Liver (tissue), 9 donors: ENCODE data around the gene BPIFB3. TPM values are rescaled to one million over a fixed set of nuclear protein-coding genes. Genes with fewer than 3 reads are reported as not detected.

ENCODE experiments used
- DNase-seq: peaks from one replicate; pipeline ENCODE4 v3.0.0-alpha.2; 2017; ENCODE audit warnings: low spot score
- H3K27ac ChIP-seq, 2 donors: one replicate each; pipeline ENCODE4 v1.7.0; 2013; ENCODE audit warnings: inconsistent platforms in 2 of 2, low read length in 2 of 2, control low read depth in 1 of 2, low read depth in 1 of 2, mild to moderate bottlenecking in 1 of 2
- H3K27me3 ChIP-seq, 4 donors: one replicate each; pipeline versions ENCODE4 v1.6.1 to v1.7.0; 2013; ENCODE audit warnings: low read length in 3 of 4, inconsistent platforms in 1 of 4, mild to moderate bottlenecking in 1 of 4, moderate library complexity in 1 of 4; ENCODE audit not compliant: control insufficient read depth in 4 of 4, insufficient read depth in 4 of 4
- H3K36me3 ChIP-seq, 4 donors: one replicate each; pipeline versions ENCODE4 v1.6.1 to v1.7.0; 2013; ENCODE audit warnings: low read length in 3 of 4, mild to moderate bottlenecking in 3 of 4, low read depth in 1 of 4, moderate library complexity in 1 of 4; ENCODE audit not compliant: control insufficient read depth in 4 of 4, insufficient read depth in 3 of 4
- H3K4me1 ChIP-seq, 4 donors: one replicate each; pipeline versions ENCODE4 v1.6.1 to v1.7.0; 2013; ENCODE audit warnings: low read length in 3 of 4, mild to moderate bottlenecking in 3 of 4, moderate library complexity in 1 of 4; ENCODE audit not compliant: control insufficient read depth in 4 of 4, insufficient read depth in 4 of 4
- H3K4me3 ChIP-seq, 3 donors: one replicate each; pipeline versions ENCODE4 v1.6.1 to v1.7.0; 2013; ENCODE audit warnings: low read length in 3 of 3, control low read depth in 1 of 3, low read depth in 1 of 3, mild to moderate bottlenecking in 1 of 3
- H3K9ac ChIP-seq, 2 donors: one replicate each; pipeline ENCODE4 v1.7.0; 2013; ENCODE audit warnings: low read length in 2 of 2, mild to moderate bottlenecking in 2 of 2, moderate library complexity in 2 of 2, control low read depth in 1 of 2, low read depth in 1 of 2
- H3K9me3 ChIP-seq, 4 donors: one replicate each; pipeline versions ENCODE4 v1.6.1 to v1.7.0; 2013; ENCODE audit warnings: low read length in 3 of 4; ENCODE audit not compliant: control insufficient read depth in 4 of 4
- ATF3 ChIP-seq: IDR thresholded peaks from 2 replicates; pipeline ENCODE4 v1.6.1; 2016; ENCODE audit warnings: antibody characterized with exemption
- FOXA1 ChIP-seq: IDR thresholded peaks from 2 replicates; pipeline ENCODE4 v1.6.1; 2016; ENCODE audit warnings: antibody characterized with exemption
- FOXA2 ChIP-seq: IDR thresholded peaks from 2 replicates; pipeline ENCODE4 v1.6.1; 2016; ENCODE audit warnings: antibody characterized with exemption
- GABPA ChIP-seq, 2 donors: IDR thresholded peaks in 1 of 2; conservative IDR thresholded peaks in 1 of 2; 2 replicates each; pipeline ENCODE4 v1.6.1; 2016; ENCODE audit warnings: antibody characterized with exemption in 2 of 2, mild to moderate bottlenecking in 1 of 2, moderate library complexity in 1 of 2
- HNF4A ChIP-seq, 2 donors: conservative IDR thresholded peaks; 2 replicates each; pipeline ENCODE4 v1.6.1; 2016; ENCODE audit warnings: antibody characterized with exemption in 2 of 2, mild to moderate bottlenecking in 2 of 2
- HNF4G ChIP-seq: IDR thresholded peaks from 2 replicates; pipeline ENCODE4 v1.6.1; 2016; ENCODE audit warnings: antibody characterized with exemption
- JUND ChIP-seq, 2 donors: IDR thresholded peaks; 2 replicates each; pipeline ENCODE4 v1.6.1; 2016; ENCODE audit warnings: antibody characterized with exemption in 2 of 2
- MAX ChIP-seq: IDR thresholded peaks from 2 replicates; pipeline ENCODE4 v1.6.1; 2016; ENCODE audit warnings: antibody characterized with exemption
- NR2F2 ChIP-seq: IDR thresholded peaks from 2 replicates; pipeline ENCODE4 v1.6.1; 2016; ENCODE audit warnings: antibody characterized with exemption
- RAD21 ChIP-seq, 2 donors: IDR thresholded peaks; 2 replicates each; pipeline ENCODE4 v1.6.1; 2016; ENCODE audit warnings: antibody characterized with exemption in 2 of 2, mild to moderate bottlenecking in 2 of 2
- REST ChIP-seq: IDR thresholded peaks from 2 replicates; pipeline ENCODE4 v1.6.1; 2016; ENCODE audit warnings: antibody characterized with exemption, mild to moderate bottlenecking
- RXRA ChIP-seq, 2 donors: IDR thresholded peaks; 2 replicates each; pipeline ENCODE4 v1.6.1; 2017 to 2018; ENCODE audit warnings: antibody characterized with exemption in 2 of 2, mild to moderate bottlenecking in 1 of 2
- SP1 ChIP-seq: IDR thresholded peaks from 2 replicates; pipeline ENCODE4 v1.6.1; 2018; ENCODE audit warnings: antibody characterized with exemption, mild to moderate bottlenecking
- TAF1 ChIP-seq: conservative IDR thresholded peaks from 2 replicates; pipeline ENCODE4 v1.6.1; 2016; ENCODE audit warnings: antibody characterized with exemption, mild to moderate bottlenecking
- YY1 ChIP-seq: IDR thresholded peaks from 2 replicates; pipeline ENCODE4 v1.6.1; 2016; ENCODE audit warnings: antibody characterized with exemption, mild to moderate bottlenecking
- ZBTB33 ChIP-seq: IDR thresholded peaks from 2 replicates; pipeline ENCODE4 v1.6.1; 2016; ENCODE audit warnings: antibody characterized with exemption
- WGBS: extraction: QIAGEN DNeasy Blood & Tissue Kit; methylation state at CpG from one replicate; pipeline ENCODE4 v1.1.7; 2013; 5-methylcytosine and 5-hydroxymethylcytosine counted together
- polyA plus RNA-seq, 2 donors: library from polyadenylated mRNA; stranded (reverse) in 1 of 2; unstranded in 1 of 2; fragments of 200-250 nt in 1 of 2; fragments of >200 nt in 1 of 2; fragmentation: Nextera tagmentation in 1 of 2; extraction: Ambion mirVana in 1 of 2; gene quantifications; one replicate each; pipeline versions ENCODE4 v1.2.1 to v1.2.3, GENCODE V29; 2013 to 2015
- total RNA-seq, 2 donors: library from RNA; depleted of rRNA; stranded (reverse); fragments of >200 nt; gene quantifications; one replicate each; pipeline ENCODE4 v1.2.3, GENCODE V29; 2014
- donor health status: healthy.
- donor health status: healthy.
- donor health status: healthy.
- donor health status: healthy.
- donor health status: healthy.

The BPIFB3 gene
- total and polyA plus RNA-seq, 4 donors = not detected

GRCh38 chr20:33015700-33016580, 37.8 kb upstream of the BPIFB3 start:
- Histone ChIP-seq H3K9ac (no peak overlapping the region), H3K27ac (no peak overlapping the region), H3K36me3 (no peaks in the 10 kb centered on the region), H3K4me1 (no peaks in the 10 kb centered on the region), H3K9me3 (no peaks in the 10 kb centered on the region), H3K4me3 (no peak overlapping the region), H3K27me3 (peaks cover 0 to 2% (median 0%) of the 10 kb centered on the region in 4 donors)
- DNase-seq = no peak
- TF ChIP-seq JUND (IDR thresholded peaks at IDR 0.05) (no peak), ATF3 (no peak), YY1 (no peak), MAX (no peak), HNF4G (no peak), RAD21 (IDR thresholded peaks at IDR 0.05) (no peak), GABPA (IDR thresholded peaks at IDR 0.05 in 1 of 2, conservative IDR thresholded peaks at IDR 0.05 in 1 of 2) (no peak), FOXA1 (no peak), REST (no peak), HNF4A (conservative IDR thresholded peaks at IDR 0.05) (no peak), RXRA (IDR thresholded peaks at IDR 0.05) (no peak), TAF1 (no peak), FOXA2 (no peak)
- 79% methylated on average over 15 of the region's 15 CpGs for WGBS

GRCh38 chr20:33016581-33017109, 37.1 kb upstream of the BPIFB3 start:
- TF ChIP-seq ATF3 (no peak), TAF1 (no peak), NR2F2 (no peak), ZBTB33 (no peak), SP1 (no peak), MAX (no peak), RAD21 (IDR thresholded peaks at IDR 0.05) (no peak), YY1 (no peak), FOXA1 (no peak), HNF4A (conservative IDR thresholded peaks at IDR 0.05) (no peak), GABPA (IDR thresholded peaks at IDR 0.05 in 1 of 2, conservative IDR thresholded peaks at IDR 0.05 in 1 of 2) (no peak)
- Histone ChIP-seq H3K36me3 (no peaks in the 10 kb centered on the region), H3K9ac (no peak overlapping the region), H3K4me1 (no peaks in the 10 kb centered on the region), H3K9me3 (no peaks in the 10 kb centered on the region), H3K27ac (no peak overlapping the region), H3K4me3 (no peak overlapping the region), H3K27me3 (peaks cover 0 to 2% (median 0%) of the 10 kb centered on the region in 4 donors)
- 79% methylated on average over 7 of the region's 7 CpGs for WGBS
- DNase-seq = no peak
